A673 (cell line): ENCODE measurements around the gene GALNT7. TPM values are rescaled to one million over a fixed set of nuclear protein-coding genes. Genes with fewer than 3 reads are reported as not detected.

Experiments
- BruUV-seq: library from RNA; stranded (reverse); fragments of 400-500 nt; replicated peaks from 2 replicates; lab custom pipeline; 2021; lab: Mats Ljungman, UMichigan
- CTCF ChIA-PET: fragments of 300-600 bp; sonication (Branson Sonifier 250); formaldehyde crosslinking; loops from one replicate; lab custom pipeline; 2022; ENCODE audit warnings: antibody characterized with exemption; lab: Charles Lee
- POLR2A ChIA-PET: fragments of 300-600 bp; sonication (Branson Sonifier 250); formaldehyde crosslinking; loops from one replicate; lab custom pipeline; 2022; ENCODE audit warnings: antibody characterized with exemption; ENCODE audit not compliant: low non-redundant PET; lab: Charles Lee
- DNase-seq: peaks from one replicate; pipeline ENCODE4 v3.0.0-alpha.2; 2015; ENCODE audit warnings: low spot score
- H3K27ac ChIP-seq: fragments of 200-600 bp; sonication (generic); 2 replicates; pipeline ENCODE4 v1.5.1; 2016; ENCODE audit warnings: mixed run types, low read depth, mild to moderate bottlenecking, mixed read lengths, antibody characterized with exemption, low read length; ENCODE audit not compliant: poor library complexity, severe bottlenecking
- H3K27me3 ChIP-seq: fragments of 200-600 bp; sonication (generic); replicated peaks from 2 replicates; pipeline ENCODE4 v1.6.1; 2017; ENCODE audit warnings: mixed run types, low read depth, mild to moderate bottlenecking, mixed read lengths, antibody characterized with exemption, low read length; ENCODE audit not compliant: insufficient read depth, poor library complexity
- H3K36me3 ChIP-seq: fragments of 200-600 bp; sonication (generic); 2 replicates; pipeline ENCODE4 v1.6.1; 2016; ENCODE audit warnings: mixed run types, mild to moderate bottlenecking, mixed read lengths, antibody characterized with exemption, low read length; ENCODE audit not compliant: insufficient read depth, poor library complexity, severe bottlenecking
- H3K4me1 ChIP-seq: fragments of 200-600 bp; sonication (generic); 2 replicates; pipeline ENCODE4 v1.6.1; 2017; ENCODE audit warnings: mixed run types, mild to moderate bottlenecking, mixed read lengths, antibody characterized with exemption, low read length; ENCODE audit not compliant: insufficient read depth, poor library complexity, severe bottlenecking
- H3K4me3 ChIP-seq: fragments of 200-600 bp; sonication (generic); 2 replicates; pipeline ENCODE4 v1.5.1; 2016; ENCODE audit warnings: low read depth, mixed run types, mild to moderate bottlenecking, mixed read lengths, low read length; ENCODE audit not compliant: poor library complexity, severe bottlenecking
- H3K9me3 ChIP-seq: fragments of 200-600 bp; sonication (generic); 2 replicates; pipeline ENCODE4 v1.6.1; 2016; ENCODE audit warnings: mixed run types, low read depth, mild to moderate bottlenecking, mixed read lengths, antibody characterized with exemption, low read length; ENCODE audit not compliant: poor library complexity, severe bottlenecking
- CTCF ChIP-seq: fragments of 300-800, 200-600 bp; sonication (generic); conservative IDR thresholded peaks from 2 replicates; pipeline ENCODE4 v1.5.1; 2017; ENCODE audit warnings: low read depth, mild to moderate bottlenecking, antibody characterized with exemption, low read length, moderate library complexity, mixed read lengths
- EZH2 ChIP-seq: fragments of 200-600 bp; sonication (generic); IDR thresholded peaks from 2 replicates; pipeline ENCODE4 v1.6.1; 2017; ENCODE audit warnings: borderline replicate concordance, low read depth, mild to moderate bottlenecking, mixed read lengths, antibody characterized with exemption, low read length; ENCODE audit not compliant: poor library complexity, severe bottlenecking
- intact Hi-C: fragments of 100-400 bp; cut with micrococcal nuclease; formaldehyde crosslinking; loops from one replicate; pipeline ENCODE4 v1.10.0; 2022; ENCODE audit not compliant: unreplicated experiment
- total RNA-seq: library from RNA; stranded (reverse); gene quantifications from 2 replicates; pipeline ENCODE4 v1.2.3, GENCODE V29; 2021

The GALNT7 gene
- total RNA-seq, 1 experiment from 2014 or later, result 89.7 TPM

- ChIA-PET CTCF (no interaction called here), POLR2A (no interaction called here)
- BruUV-seq, result no TSS peak
- H3K4me3 ChIP-seq, result no peak overlapping the region
- no peaks in the 10 kb centered on the region for H3K36me3 ChIP-seq
- intact Hi-C loops, result no loop called here
- H3K4me1 ChIP-seq, result peaks cover 67% of the 10 kb centered on the region
- no peaks in the 10 kb centered on the region for H3K9me3 ChIP-seq
- H3K27ac ChIP-seq, result no peak overlapping the region
- TF ChIP-seq CTCF (no peak), EZH2 (no peak)
- H3K27me3 ChIP-seq, result no peaks in the 10 kb centered on the region
- DNase-seq, result peak; percentile 27
Measured at GRCh38 chr4:173243321-173243720, 74.7 kb downstream of the GALNT7 start.

DNA sequence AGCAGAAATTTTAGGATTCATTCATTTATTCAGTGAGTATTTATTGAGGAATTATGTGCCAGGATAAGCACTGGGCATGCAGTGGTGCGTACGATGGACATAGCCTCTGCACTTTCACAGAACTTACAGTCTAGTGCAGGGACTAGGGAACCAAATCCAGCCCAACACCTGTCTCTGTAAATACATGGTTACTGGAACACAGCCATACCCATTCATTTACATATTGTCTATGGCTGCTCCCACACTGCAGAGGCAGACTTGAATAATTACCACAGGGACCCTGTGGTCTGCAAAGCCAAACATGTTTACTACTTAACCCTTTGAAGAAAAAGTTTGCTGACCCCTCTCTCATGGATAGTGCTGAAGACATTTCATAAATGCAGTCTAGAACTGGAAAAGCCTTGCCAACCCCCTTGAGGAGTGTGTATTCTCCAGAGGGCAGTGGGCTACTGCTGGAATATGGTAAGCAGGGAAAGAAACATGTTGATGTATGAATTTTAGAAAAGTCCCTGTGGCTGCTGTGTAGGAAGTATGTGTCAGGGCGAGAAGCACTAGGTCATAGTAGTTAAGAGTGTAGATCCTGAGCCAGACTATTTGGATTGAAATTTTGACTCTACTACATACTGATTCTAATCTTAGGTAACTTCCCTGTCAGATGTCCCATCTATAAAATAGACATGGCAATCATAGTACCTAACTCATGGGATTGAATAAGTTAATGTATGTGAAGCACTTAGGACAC is 75.5 kb downstream of the GALNT7 start:
- Histone ChIP-seq H3K27ac (no peak overlapping the region), H3K9me3 (no peaks in the 10 kb centered on the region), H3K4me1 (peaks cover 67% of the 10 kb centered on the region), H3K4me3 (no peak overlapping the region), H3K36me3 (no peaks in the 10 kb centered on the region), H3K27me3 (no peaks in the 10 kb centered on the region)
- no TSS peak for BruUV-seq
- no peak for TF ChIP-seq CTCF
- no peak for TF ChIP-seq EZH2
- no peak for DNase-seq
- ChIA-PET CTCF (no interaction called here), POLR2A (no interaction called here)
- intact Hi-C loops, result no loop called here

DNA sequence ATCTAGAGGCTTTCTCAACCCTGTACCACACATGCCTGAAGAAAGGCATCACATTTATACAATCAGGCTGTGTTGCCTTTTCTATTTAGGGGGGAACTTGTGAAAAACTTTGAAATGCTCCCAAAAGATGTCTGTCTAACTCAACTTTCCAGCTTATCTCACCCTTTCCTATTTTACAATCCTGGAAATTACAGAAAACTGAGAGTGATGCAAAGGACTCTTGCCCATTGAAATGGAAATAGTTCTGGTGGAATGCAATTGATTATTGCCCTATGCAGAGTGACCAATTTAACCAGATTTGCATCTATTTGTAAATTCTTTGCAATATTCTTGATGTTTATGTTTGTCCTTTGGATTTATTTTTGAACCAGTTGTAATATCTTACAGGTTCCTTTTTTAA is 77.3 kb downstream of the GALNT7 start:
- Histone ChIP-seq H3K27me3 (no peaks in the 10 kb centered on the region), H3K27ac (no peak overlapping the region), H3K4me3 (no peak overlapping the region), H3K36me3 (no peaks in the 10 kb centered on the region), H3K4me1 (peaks cover 72% of the 10 kb centered on the region), H3K9me3 (no peaks in the 10 kb centered on the region)
- no peak for DNase-seq
- TF ChIP-seq EZH2 (no peak), CTCF (no peak)
- CTCF ChIA-PET, result no interaction called here
- POLR2A ChIA-PET, result no interaction called here
- intact Hi-C loops, result no loop called here
- no TSS peak for BruUV-seq
